ENCODE data around the gene ADRA2B. TPM values are rescaled to one million over a fixed set of nuclear protein-coding genes. Genes with fewer than 3 reads are reported as not detected.
"Not testable (repeated sequence)": the region's sequence is repeated elsewhere in the genome, so short reads cannot be mapped to it uniquely, and the experiment has no call there.

ADRA2B gene
- total RNA-seq, 1 experiment from 2014 or later: 0.28 TPM

DNA sequence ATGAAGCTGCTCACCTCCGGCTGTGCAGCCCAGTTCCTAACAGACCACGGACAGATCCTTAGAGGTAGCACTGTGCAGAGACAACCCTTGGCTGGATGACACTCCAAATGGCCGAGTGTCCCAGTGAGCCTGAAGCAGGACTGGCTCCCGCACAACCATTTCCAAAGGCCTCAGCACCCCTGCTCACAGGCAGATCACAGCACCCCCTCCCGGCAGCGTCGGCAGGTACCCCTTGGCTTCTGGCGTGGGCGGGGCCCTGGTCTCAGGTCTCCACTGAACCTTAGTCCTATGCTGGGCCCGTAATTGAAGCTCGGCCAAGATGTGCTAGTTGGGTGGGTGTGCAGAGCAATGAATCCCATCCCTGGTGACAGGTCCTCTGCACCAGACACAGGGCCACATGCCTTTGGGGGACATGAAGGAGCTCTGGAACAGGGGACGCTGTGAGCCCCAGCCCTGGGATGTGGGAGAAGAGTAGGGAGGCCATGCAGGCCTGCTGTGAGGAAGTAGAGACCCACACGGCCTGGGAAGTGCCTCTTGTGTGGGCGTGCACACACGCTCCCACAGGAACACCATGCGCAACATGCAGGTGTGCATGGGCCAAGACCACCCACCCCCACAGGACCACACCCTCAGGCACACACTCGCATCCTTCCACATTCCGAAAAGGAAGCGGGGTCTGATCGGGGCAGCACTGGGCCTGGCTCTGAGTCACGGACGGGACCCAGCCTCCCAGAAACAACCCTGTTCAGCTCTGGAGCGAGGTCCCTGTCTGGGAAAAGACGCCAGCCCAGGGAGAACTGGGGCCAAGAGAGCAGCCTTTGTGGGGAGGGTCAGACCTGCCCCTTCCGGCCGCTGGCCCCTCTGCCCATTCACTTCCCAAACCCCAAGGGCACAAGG, 26.1 kb upstream of the ADRA2B start:
- CTCF ChIA-PET: interaction anchor here (0.5 to 1.1 kb wide), 3 partner anchors 11 to 150 kb away, joined by 3 to 4 read pairs (median 3); no protein-coding TSS in a partner anchor
- TF ChIP-seq, protein P1, sequence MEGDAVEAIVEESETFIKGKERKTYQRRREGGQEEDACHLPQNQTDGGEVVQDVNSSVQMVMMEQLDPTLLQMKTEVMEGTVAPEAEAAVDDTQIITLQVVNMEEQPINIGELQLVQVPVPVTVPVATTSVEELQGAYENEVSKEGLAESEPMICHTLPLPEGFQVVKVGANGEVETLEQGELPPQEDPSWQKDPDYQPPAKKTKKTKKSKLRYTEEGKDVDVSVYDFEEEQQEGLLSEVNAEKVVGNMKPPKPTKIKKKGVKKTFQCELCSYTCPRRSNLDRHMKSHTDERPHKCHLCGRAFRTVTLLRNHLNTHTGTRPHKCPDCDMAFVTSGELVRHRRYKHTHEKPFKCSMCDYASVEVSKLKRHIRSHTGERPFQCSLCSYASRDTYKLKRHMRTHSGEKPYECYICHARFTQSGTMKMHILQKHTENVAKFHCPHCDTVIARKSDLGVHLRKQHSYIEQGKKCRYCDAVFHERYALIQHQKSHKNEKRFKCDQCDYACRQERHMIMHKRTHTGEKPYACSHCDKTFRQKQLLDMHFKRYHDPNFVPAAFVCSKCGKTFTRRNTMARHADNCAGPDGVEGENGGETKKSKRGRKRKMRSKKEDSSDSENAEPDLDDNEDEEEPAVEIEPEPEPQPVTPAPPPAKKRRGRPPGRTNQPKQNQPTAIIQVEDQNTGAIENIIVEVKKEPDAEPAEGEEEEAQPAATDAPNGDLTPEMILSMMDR (IDR thresholded peaks at IDR 0.05): no peak; the same call in 1 of the 2 replicates
- TF ChIP-seq SIN3A (IDR thresholded peaks at IDR 0.05; ENCODE audit: borderline replicate concordance, insufficient read depth, low read depth, low read length) (no peak), POLR2AphosphoS5 (IDR thresholded peaks at IDR 0.05; ENCODE audit: low read depth, low read length) (no peak), TCF7L2 (IDR thresholded peaks at IDR 0.05; ENCODE audit: low read depth, low read length) (no peak)
- TF ChIP-seq, protein P2, sequence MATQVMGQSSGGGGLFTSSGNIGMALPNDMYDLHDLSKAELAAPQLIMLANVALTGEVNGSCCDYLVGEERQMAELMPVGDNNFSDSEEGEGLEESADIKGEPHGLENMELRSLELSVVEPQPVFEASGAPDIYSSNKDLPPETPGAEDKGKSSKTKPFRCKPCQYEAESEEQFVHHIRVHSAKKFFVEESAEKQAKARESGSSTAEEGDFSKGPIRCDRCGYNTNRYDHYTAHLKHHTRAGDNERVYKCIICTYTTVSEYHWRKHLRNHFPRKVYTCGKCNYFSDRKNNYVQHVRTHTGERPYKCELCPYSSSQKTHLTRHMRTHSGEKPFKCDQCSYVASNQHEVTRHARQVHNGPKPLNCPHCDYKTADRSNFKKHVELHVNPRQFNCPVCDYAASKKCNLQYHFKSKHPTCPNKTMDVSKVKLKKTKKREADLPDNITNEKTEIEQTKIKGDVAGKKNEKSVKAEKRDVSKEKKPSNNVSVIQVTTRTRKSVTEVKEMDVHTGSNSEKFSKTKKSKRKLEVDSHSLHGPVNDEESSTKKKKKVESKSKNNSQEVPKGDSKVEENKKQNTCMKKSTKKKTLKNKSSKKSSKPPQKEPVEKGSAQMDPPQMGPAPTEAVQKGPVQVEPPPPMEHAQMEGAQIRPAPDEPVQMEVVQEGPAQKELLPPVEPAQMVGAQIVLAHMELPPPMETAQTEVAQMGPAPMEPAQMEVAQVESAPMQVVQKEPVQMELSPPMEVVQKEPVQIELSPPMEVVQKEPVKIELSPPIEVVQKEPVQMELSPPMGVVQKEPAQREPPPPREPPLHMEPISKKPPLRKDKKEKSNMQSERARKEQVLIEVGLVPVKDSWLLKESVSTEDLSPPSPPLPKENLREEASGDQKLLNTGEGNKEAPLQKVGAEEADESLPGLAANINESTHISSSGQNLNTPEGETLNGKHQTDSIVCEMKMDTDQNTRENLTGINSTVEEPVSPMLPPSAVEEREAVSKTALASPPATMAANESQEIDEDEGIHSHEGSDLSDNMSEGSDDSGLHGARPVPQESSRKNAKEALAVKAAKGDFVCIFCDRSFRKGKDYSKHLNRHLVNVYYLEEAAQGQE (IDR thresholded peaks at IDR 0.05; ENCODE audit: insufficient read depth in 1 of 2, low read depth in 2 of 2, low read length in 1 of 2): no peak
- H3K36me3 ChIP-seq (ENCODE audit: control insufficient read depth, insufficient read depth, low read length): no peaks in the 10 kb centered on the region
- H3K4me3 ChIP-seq (ENCODE audit: low read depth in 2 of 2, low read length in 2 of 2): no peak overlapping the region
- H3K4me1 ChIP-seq (ENCODE audit: control insufficient read depth, insufficient read depth, low read length): peaks cover 19% of the 10 kb centered on the region
- in situ Hi-C loops (cut with HindIII; ENCODE audit: low pct_unique_long_range_greater_than_20kb, low sequenced_read_pairs): no loop called here
- no peaks in the 10 kb centered on the region for H3K9me3 ChIP-seq (ENCODE audit: control insufficient read depth, insufficient read depth, low read depth, low read length)
- H3K27me3 ChIP-seq (ENCODE audit: control insufficient read depth, insufficient read depth, low read length): no peaks in the 10 kb centered on the region
- intact Hi-C loops (cut with micrococcal nuclease; ENCODE audit: unreplicated experiment): no loop called here
- ATAC-seq (no peak), DNase-seq (ENCODE audit: low read depth, low spot score) (no peak)
- BruUV-seq (replicated peaks): no TSS peak
- POLR2A ChIA-PET: no interaction called here
- H3K27ac ChIP-seq (ENCODE audit: low read length): no peak overlapping the region

DNA sequence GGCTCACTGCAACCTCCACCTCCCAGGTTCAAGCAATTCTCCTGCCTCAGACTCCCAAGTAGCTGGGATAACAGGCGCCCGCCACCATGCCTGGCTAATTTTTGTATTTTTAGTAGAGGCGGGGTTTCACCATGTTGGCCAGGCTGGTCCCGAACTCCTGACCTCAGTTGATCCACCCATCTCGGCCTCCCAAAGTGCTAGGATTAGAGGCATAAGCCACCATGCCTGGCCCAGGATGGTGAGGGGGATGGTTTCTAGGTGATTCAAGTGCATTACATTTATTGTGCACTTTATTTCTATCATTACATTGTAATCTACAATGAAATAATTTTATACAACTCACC, 25.2 kb upstream of the ADRA2B start:
- in situ Hi-C loops (cut with HindIII; ENCODE audit: low pct_unique_long_range_greater_than_20kb, low sequenced_read_pairs); H3K36me3 ChIP-seq (ENCODE audit: control insufficient read depth, insufficient read depth, low read length); H3K9me3 ChIP-seq (ENCODE audit: control insufficient read depth, insufficient read depth, low read depth, low read length); H3K27ac ChIP-seq (ENCODE audit: low read length); BruUV-seq (replicated peaks); intact Hi-C loops (cut with micrococcal nuclease; ENCODE audit: unreplicated experiment); CTCF ChIA-PET; DNase-seq (ENCODE audit: low read depth, low spot score); POLR2A ChIA-PET; ATAC-seq; H3K4me3 ChIP-seq (ENCODE audit: low read depth in 2 of 2, low read length in 2 of 2); H3K27me3 ChIP-seq (ENCODE audit: control insufficient read depth, insufficient read depth, low read length): not testable (repeated sequence)
- H3K4me1 ChIP-seq (ENCODE audit: control insufficient read depth, insufficient read depth, low read length): peaks cover 11% of the 10 kb centered on the region
